NCI-H226 (cell line): ENCODE measurements around the gene TECPR2.
"Not testable (repeated sequence)": the region's sequence is repeated elsewhere in the genome, so short reads cannot be mapped to it uniquely, and the experiment has no call there.

Experiments
- DNase-seq: peaks from one replicate; pipeline ENCODE4 v3.0.0-alpha.2; 2015

TECPR2 gene

DNA sequence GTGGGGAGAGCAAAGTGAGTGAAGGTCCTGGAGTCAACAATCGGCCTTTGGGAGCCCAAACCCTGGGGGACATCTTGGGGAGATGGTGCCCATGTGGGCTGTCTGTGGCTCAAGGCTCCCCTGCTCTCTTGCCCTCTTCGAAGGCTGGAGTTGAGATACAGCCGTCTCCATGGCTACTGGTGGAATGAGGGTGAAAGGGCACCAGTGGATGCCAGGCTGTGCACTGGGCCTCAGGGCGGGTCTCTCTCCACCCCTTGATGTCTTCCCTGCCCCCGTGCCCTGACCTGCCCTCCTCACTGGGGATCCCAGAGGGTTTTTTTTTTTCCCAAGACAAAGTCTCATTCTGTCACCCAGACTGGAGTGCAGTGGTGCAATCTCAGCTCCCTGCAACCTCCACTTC lies 148.8 kb downstream of the TECPR2 start:
- no peak for DNase-seq

DNA sequence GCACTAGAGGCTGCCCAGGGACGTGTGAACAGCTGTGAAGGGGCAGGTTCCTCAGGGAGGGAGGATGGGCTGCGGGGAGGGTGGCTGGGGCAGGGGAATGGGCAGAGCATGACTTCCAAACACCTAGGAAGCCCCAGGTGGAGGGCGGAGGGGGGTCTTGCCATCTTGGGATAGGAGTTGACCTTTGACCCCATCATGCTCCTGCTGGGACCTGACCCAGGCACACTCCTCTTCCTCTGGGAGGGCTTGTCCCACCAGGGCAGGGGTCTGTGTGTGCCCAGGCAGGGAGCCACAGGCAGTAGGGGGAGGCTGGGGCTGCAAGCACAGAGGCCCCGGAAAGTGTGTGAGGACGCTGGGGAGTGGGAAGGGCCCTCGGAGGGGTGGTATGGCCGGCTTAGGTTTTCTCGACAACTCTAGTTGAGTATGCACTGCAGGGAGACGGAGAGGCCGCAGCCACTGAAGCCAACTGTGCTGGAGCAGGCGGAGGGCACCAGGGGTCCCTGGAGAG lies 150.1 kb downstream of the TECPR2 start:
- no peak for DNase-seq

DNA sequence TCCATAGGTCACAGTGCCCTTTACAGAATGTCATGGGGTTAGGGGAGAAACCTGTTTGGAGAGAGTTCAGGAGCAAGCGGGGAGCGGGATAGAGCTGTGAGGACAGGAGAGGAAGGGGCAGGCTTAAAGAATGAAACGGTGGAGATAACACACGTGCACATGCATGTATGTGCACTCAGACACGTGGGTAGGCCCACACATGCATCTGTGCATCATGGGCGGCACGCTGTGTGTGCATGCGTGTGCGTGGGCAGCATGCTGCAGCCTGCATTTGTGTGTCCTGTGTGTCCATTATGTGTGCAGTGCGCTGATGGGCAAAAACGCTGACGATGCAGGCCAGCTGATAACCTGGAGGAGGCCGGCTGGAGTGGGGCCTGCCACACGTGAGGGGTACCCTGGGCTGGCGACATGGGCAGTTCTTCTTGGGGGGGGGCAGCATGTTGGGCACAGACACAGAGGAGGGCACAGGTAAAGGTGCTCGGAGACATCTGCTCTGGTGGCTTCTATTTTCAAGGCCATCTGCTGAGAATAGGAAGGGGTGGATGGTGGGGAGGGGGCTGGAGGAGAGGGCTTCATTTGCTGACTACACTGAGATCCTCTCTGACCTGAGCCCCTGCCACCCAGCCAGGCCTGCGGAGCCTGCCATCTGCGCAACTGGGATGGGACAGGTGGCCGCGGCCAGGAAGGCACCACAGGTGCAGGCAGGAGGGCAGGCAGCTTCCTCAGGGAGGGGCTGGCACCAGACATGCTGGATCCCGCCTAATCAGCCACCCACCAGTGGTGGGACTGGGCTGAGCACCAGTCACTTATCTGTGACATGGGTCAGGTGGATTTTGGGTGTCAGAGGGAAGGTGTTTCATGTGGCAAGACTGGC lies 151.4 kb downstream of the TECPR2 start:
- no peak for DNase-seq

DNA sequence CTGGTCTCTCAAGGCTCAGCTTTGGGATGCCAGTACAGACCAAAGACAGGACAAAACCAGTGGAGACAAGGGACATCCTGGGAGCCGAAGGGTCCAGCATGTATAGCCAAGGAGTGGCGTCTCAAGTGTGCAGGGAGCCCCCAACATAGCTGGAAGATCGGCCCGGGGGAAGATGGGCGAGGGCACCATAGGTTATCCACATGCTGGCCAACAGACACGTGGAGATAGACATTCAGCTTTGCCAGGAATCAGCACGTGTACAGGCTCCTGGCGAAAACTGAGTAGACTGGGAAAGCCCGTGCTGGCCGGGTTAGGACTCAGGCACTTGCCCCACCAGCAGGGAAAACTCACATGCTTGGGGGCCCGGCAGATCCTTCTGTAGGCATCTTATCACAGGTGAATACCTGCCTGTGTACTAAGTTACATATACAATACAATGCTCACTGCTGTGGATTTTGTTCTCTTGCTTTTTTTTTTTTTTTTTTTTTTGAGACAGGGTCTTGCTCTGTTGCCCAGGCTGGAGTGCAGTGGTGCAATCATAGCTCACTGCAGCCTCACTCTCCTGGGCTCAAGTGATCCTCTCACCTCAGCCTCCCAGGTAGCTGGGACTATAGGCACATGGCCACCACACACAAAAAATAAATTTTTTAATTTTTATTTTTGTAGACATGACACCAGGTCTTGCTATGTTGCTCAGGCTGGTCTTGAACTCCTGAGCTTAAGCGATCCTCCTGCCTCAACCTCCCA lies 152.4 kb downstream of the TECPR2 start:
- no peak for DNase-seq

DNA sequence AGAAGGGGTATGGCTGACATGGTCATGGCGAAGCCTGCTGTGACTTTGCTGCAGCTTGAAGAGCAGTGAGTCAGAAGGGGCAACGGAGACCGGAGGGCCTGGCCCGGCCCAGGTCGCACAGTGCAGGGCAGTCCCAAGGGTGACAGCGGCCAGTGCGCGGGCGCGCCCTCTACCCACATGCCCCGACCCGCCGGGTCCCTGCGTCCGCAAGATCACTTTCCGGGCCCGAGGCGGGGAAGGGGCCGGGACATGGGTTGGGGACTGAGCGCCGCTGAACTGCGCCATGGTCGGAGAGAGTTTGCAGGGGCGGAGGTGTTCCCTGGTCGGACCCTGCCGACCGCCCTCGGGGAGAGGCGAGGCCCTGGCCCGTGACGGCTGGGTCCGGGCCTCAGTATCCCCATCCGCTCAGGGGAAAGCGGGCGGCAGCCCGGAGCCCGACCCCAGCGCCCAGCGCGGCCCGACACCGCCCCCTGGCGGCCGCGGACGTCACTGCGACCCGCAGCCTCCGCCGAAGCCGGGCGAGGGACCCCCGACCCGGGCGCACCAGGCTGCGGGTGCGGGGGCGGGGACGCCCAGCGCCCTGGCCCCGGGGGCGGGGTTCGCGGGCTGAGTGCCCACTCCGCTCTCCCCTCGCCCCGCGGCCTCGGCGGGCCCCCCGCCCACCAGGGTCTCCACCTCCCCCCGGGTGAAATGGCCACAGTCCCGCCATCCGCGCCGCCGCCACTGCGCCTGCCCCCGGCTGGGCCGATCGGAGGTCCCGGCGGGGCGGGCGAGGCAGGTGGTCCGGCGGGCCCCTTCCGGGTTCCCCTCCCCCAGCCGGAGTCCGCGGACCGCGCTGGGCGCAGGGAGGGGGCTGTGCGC lies 154.0 kb downstream of the TECPR2 start:
- DNase-seq, result no peak

DNA sequence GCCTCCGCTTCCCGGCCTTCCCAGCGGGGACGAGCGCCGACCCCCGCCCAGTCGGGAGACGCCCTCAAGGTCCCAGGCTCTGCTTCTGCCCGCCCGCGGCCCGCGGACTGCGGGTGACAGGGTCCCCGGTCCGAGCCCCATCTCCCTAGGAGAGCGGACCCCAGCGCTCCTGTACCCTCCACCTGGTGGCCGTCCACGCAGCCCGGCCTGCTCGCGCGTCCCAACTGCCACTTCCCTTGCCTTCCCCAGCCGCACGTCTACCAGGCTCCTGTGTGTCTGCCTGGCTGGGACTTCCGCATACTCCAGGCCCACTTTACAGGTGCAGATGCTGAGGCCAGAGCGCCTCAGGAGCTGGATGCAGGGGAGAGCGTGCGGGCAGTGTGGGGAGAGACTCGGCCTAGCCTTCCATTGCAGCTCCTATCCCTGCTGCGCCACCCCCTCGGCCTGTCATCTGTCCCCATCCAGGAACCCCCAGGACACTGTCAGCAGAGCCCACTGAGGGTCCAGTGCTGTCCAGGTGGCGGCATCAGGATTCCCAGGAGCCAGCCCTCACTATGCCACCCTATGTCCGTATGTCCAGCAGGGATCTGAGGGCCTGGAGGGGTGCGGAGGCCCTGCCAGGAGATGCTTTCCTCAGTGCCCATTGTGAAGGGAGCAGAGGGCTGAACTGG lies 154.8 kb downstream of the TECPR2 start:
- DNase-seq, result no peak

DNA sequence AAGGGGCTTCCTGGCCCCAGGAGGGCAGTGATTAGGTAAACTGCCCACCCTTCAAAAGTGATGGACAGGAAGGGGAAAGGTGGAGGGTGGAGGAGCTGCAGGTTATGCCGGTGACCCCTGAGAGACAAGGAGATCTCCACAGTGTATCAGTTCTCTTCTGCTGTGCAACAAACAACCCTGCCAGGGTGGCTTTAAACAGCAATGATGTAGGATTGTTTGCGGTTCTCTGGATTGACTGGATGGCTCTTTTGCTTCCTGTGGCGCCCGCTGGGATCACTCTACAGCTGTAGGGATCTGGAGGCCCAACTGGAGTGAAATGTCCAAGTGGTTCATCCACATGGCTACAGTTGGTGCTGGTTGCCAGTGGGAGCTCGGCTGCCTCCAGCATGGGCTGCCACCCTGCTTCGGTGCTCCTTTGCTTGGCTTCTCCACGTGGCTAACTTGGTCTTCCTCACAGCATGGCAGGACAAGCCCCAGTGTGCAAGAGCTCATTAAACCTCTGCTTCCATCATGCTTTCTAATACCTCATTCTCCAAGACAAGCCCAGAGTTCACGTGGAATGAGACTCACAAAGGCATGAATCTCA lies 155.4 kb downstream of the TECPR2 start:
- no peak for DNase-seq

DNA sequence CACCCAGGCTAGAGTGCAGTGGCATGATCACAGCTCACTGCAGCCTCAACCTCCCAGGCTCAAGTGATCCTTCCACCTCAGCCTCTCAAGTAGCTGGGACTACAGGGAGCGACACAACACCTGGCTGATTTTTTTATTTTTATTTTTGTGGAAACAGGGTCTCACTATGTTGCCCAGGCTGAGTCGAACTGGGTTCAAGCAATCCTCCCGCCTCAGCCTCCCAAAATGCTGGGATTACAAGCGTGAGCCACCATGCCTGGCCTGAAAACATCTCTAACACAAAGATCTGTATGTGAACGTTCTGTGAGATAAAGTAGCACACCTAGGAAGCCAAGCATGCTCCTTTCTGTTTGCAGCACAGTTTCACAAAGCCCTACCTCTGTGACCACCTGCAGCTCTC lies 157.0 kb downstream of the TECPR2 start:
- not testable (repeated sequence) for DNase-seq

DNA sequence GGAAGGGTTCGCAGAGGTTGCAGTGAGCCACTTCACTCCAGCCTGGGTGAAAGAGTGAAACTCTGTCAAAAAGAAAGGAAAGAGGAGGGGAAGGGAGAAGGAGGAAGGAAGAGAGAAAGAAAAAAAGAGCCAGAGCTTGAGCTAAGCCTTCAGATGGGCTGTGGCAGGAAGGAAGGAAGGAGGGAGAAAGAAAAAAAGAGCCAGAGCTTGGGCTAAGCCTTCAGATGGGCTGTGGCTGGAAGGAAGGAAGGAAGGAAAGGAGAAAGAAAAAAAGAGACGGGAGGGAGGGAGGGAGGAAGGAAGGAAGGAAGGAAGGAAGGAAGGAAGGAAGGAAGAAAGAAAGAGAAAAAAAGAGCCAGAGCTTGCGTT lies 160.4 kb downstream of the TECPR2 start:
- DNase-seq, result no peak

DNA sequence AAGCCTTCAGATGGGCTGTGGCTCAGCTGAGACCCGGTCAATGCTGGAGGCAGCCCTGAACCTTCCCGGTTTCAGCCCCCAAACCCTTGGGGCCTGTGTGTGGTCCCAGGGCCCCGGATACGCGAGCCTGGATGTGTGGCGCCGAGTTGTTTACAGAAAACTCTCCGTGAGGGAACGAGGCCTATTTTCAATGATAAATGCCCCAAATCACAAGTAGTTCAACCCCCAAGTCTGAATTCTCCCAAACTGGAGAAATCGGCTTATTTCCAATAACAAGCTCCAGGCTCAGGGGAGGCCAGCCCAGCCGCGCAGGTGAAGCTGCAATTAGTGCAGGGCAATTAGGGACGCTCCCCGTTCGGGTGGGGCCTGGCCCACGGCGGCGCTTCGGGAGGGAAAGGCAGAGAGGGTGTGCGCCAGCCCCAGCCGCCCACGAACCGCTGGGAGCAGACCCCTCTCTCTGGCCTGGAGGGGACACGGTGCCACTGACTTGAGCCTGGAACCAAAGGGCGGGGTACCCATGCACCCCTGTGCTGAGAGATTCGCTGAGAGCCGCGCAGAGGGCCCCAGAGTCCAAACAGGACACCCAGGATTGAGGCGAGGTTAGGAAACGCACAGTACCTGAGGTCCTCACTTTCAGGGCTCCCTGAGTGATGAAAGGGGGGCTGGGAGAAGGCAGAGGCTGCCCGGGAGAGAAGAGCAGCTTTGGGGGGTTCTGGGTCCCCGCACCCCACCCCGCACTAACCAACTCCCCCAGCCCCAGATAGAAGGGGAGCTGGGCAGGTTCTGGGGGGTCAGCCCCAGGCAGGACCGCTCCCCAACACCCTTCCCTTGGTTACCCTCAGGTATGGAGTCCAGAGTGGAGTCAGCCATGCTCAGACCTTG lies 161.1 kb downstream of the TECPR2 start:
- DNase-seq, result no peak

DNA sequence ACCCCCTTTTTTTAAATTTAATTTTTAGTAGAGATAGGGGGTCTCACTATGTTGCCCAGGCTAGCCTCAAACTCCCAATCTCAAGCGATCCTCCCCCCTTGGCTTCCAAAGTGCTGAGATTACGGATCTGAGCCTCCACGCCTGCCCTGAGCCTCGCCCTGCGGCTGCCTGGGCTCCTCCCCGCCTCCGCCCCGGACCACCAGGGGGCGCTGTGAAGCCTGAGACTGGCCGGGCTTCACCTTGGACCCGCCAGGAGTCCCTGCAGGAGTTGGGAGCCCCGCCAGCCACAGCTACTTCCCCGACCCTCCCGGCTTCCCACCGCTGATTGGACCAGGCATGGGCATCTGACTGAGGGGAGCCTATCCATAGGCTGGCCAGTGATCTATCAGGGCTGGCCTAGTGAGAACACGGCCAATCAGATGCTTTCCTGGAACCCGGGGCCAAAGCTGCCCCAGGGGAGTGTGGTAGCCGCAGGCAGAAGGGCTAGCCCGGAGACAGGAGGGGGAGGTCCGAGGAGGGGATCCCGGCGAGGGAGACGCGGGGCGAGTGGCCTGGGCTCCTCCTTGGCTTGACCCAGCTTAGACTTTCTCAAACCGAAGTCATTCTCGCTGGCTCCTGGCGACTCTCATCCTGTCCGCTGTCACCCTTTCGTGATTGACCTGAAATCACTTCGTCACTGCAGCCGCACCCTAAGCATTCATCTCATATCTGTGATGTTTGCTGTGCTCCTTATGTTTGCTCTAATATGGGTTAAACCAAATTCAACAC lies 161.9 kb downstream of the TECPR2 start:
- DNase-seq, result peak; percentile 99

DNA sequence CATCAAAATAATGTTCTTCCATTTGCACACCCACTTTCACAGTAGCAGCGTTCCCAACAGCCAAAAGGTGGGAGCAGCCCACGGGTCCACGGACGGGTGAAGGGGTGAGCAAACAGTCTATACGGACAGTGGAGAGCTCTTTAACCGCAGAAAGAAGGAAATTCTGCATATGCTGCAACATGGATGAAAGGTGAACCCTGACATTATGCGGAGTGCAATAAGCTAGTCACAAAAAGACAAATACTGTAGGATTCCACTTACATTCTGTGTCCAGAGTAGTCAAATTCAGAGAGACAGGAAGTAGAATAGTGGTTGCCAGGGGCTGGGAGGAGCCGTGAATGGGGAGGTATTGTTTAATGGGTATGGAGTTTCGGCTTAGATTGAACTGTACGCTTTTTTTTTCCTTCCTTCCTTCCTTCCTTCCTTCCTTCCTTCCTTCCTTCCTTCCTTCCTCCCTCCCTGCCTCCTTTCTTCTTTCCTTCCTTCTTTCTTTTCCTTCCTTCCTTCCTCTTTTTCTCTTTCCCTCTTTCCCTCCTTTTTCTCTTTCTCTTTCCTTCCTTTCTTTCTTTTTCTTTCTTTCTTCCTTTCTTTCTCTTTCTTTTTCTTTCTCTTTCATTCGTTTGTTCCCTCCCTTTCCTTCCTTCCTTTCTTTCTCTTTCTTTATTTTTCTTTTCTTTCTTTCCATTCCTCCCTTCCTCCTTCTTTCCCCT lies 162.6 kb downstream of the TECPR2 start:
- DNase-seq, result peak; percentile 66

DNA sequence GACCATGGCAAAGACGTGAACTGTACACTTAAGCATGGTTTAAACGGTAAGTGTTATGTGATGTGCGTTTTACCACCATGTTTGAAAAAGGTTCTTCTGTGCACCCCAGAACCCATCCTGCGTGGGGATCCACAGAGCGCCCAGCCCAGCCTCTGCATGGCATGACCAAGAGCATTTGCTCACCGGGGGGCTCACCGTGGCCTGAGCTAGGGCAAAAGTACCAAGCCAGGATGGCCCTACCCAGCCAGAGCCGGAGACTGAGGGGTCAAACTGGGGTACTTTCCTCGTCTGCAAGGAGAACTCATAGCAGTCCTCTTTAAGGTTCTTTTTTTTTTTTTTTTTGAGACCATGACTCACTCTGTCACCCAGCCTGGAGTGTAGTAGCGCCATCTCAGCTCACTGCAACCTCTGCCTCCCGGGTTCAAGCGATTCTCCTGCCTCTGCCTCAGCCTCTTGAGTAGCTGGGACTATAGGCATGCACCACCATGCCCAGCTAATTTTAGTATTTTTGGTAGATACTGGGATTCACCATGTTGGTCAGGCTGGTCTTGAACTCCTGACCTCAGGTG lies 163.3 kb downstream of the TECPR2 start:
- no peak for DNase-seq

DNA sequence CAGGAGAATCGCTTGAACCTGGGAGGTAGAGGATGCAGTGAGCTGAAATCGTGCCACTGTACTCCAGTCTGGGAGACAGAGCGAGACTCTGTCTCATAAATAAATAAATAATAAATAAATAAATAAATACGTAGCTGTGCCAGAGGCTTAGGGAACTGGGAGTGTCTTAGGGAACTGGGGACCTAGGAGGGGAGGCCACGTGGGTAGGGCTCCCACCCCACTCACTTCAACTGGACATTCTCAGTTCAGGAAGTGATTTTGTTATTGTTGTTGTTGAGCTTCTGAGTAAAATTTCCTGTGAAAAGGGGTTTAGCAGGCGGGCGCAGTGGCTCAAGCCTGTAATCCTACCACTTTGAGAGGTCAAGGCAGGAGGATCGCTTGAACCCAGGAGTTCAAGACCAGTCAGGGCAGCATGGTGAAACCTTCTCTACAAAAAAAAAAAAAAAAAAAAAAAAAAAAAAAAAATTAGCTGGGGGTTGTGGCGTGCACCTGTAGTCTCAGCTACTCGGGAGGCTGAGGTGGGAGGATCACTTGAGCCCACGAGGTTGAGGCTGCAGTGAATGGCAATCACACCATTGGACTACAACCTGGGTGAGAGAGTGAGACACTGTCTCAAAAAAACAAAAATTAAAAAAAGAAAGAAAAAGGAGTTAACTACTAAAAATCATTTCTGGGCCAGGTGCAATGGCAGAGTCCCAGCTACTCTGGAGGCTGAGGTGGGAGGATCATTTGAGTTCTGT lies 165.9 kb downstream of the TECPR2 start:
- DNase-seq, result no peak

DNA sequence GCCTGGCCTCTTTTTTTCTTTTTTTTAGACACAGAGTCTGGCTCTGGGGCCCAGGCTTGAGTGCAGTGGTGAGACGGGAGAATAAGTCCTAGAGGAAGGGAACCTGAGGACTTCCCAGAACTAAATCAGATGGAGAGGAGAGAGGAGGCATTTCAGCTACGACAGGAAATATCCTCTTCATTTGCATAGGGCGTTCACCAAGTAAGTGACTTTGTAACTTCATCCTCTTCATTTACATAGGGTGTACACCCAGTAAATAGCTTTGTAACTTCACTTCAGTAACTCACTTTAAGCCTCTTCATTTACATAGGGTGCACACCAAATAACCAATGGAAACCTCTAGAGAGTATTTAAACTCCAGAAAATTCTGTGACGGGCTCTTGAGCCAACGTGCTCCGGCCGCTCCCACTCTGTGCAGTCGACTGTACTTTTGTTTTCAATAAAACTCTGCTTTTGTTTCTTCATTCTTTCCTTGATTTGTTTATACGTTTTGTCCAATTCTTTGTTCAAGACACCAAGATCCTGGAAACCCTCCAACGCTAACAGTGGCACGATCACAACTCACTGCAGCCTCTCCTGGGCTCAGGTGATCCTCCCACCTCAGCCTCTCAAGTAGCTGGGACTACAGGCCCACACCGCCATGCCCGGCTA lies 168.2 kb downstream of the TECPR2 start:
- no peak for DNase-seq

DNA sequence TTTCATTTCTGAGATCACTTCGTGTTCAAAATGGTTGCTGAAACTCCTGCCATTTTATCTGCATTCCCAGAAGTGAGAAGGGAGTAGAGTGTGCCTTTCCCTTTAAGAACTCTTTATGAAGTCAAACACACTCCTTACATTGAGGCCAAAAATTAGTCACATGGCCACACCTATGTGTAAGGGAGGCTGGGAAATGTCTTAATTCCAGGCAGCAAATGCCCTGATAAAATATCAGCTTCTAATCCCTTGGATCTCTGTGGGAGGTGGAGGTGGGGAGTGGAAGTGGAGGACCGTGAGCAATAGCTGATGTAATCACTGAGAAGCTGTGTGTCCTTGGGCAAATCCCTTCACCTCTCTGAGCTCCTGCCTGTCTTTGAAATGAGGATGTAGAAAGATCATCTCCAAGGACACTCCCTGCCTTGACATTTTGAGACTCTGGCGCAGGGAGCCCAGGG lies 169.5 kb downstream of the TECPR2 start:
- DNase-seq, result peak; percentile 89

DNA sequence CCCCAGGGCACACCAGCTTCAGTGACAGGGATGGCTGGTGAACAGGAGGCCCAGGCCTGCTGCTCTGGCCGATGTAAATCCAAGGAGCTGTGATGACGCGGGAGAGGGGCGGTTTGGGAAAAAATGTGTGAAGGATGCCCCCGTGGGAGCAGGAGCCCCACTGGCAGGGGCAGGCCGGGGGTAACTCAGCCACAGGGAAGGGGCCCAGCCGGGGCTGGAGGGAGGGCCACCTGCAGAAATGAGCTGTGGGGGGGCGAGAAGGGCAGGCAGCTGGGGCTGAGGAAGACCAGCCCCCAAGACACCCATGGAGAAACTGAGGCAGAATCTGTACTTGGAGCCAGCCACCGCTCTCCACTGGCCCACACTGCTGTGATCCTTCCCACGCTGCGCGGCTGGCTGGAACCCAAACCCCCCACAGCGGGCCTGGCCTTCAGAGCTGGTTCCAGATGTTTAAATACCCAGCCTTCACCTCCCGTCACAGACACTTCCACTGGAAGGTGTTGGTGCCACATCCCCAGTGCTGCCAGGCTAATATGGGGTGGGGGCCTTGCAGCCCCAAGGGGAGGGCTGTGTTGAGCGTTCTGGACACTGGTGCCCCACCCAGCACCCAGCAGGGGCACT lies 175.3 kb downstream of the TECPR2 start:
- no peak for DNase-seq
